ENCODE results near the gene WDR18. TPM values are rescaled to one million over a fixed set of nuclear protein-coding genes. Genes with fewer than 3 reads are reported as not detected.

The WDR18 gene
- total RNA-seq, 1 donor from 2014 or later: 60.0 TPM

DNA sequence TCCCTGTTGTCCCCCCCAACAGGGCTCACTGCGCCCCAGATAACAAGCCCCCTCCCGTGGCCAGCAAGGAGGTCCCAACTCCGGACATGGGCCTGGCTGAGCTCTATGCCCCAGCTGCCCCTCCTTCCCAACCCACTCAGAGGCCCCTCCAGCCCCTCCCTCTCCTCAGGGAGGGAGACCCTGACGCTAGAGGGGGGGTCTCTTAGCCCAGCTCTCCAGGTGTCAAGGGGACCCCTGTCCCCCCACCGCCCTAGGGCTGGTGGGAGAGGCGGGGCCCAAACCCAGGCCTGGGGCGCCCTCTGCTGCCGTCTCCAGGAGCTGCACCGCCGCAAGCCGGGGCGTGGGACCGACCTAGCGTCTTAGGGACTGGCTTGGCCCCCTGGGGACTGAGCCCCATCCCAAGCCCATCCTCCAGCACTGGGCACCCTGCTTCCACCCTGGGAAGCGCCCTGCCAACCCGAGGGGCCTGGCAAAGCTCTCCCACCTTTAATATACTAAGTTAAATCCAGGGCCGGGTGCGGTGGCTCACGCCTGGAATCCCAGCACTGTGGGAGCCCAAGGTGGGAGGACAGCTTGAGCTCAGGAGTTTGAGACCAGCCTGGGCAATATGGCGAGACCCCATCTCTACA, 17.5 kb downstream of the WDR18 start:
- H3K27me3 Mint-ChIP-seq (ENCODE audit: low read depth, unreplicated experiment): peaks cover 24% of the 10 kb centered on the region
- FAIRE-seq: no peak
- no peak for DNase-seq (ENCODE audit: low read depth)
- TF ChIP-seq EZH2 (IDR thresholded peaks at IDR 0.05; ENCODE audit: insufficient read depth, low read length) (no peak), CTCF (IDR thresholded peaks at IDR 0.05; ENCODE audit: insufficient read depth, low read depth, low read length) (peak; percentile 41)
- Histone ChIP-seq H3K4me3 (ENCODE audit: insufficient read depth, low read depth, low read length) (no peak overlapping the region), H2AFZ (ENCODE audit: low read depth, low read length) (no peak overlapping the region), H3K4me2 (ENCODE audit: low read length) (no peak overlapping the region), H4K20me1 (ENCODE audit: insufficient read depth, low read length) (peaks cover 10% of the 10 kb centered on the region), H3K36me3 (ENCODE audit: insufficient read depth, low read length) (no peaks in the 10 kb centered on the region), H3K4me1 (ENCODE audit: insufficient read depth, low read length) (no peaks in the 10 kb centered on the region), H3K79me2 (ENCODE audit: insufficient read depth, low read length) (no peaks in the 10 kb centered on the region), H3K27me3 (ENCODE audit: insufficient read depth, low read length) (peaks cover 30% of the 10 kb centered on the region), H3K9me3 (ENCODE audit: insufficient read depth, low read depth, low read length) (no peaks in the 10 kb centered on the region), H3K9ac (ENCODE audit: low read length) (no peak overlapping the region), H3K27ac (ENCODE audit: low read depth, low read length) (no peak overlapping the region)
- no peak overlapping the region for H3K27ac Mint-ChIP-seq (ENCODE audit: unreplicated experiment)
- H3K4me1 Mint-ChIP-seq (ENCODE audit: low read depth, unreplicated experiment): no peaks in the 10 kb centered on the region
- peaks cover under 1% of the 10 kb centered on the region for H3K36me3 Mint-ChIP-seq (ENCODE audit: low read depth, unreplicated experiment)
- H3K9me3 Mint-ChIP-seq (ENCODE audit: unreplicated experiment): no peaks in the 10 kb centered on the region
- H3K4me3 Mint-ChIP-seq (ENCODE audit: unreplicated experiment): no peak overlapping the region

GRCh38 chr19:1002600-1002999, 18.5 kb downstream of the WDR18 start:
- Mint-ChIP-seq H3K27me3 (ENCODE audit: low read depth, unreplicated experiment) (peaks cover 23% of the 10 kb centered on the region), H3K4me1 (ENCODE audit: low read depth, unreplicated experiment) (no peaks in the 10 kb centered on the region), H3K9me3 (ENCODE audit: unreplicated experiment) (no peaks in the 10 kb centered on the region), H3K4me3 (ENCODE audit: unreplicated experiment) (peak overlapping the region; percentile 16), H3K27ac (ENCODE audit: unreplicated experiment) (no peak overlapping the region), H3K36me3 (ENCODE audit: low read depth, unreplicated experiment) (no peaks in the 10 kb centered on the region)
- FAIRE-seq (no peak), DNase-seq (ENCODE audit: low read depth) (no peak)
- H3K9me3 ChIP-seq (ENCODE audit: insufficient read depth, low read depth, low read length): no peaks in the 10 kb centered on the region
- H3K4me3 ChIP-seq (ENCODE audit: insufficient read depth, low read depth, low read length): no peak overlapping the region
- TF ChIP-seq CTCF (IDR thresholded peaks at IDR 0.05; ENCODE audit: insufficient read depth, low read depth, low read length) (no peak), EZH2 (IDR thresholded peaks at IDR 0.05; ENCODE audit: insufficient read depth, low read length) (no peak)
- H4K20me1 ChIP-seq (ENCODE audit: insufficient read depth, low read length): peaks cover 14% of the 10 kb centered on the region
- H3K27ac ChIP-seq (ENCODE audit: low read depth, low read length): no peak overlapping the region
- H3K9ac ChIP-seq (ENCODE audit: low read length): no peak overlapping the region
- no peaks in the 10 kb centered on the region for H3K4me1 ChIP-seq (ENCODE audit: insufficient read depth, low read length)
- no peak overlapping the region for H2AFZ ChIP-seq (ENCODE audit: low read depth, low read length)
- peaks cover 26% of the 10 kb centered on the region for H3K27me3 ChIP-seq (ENCODE audit: insufficient read depth, low read length)
- no peak overlapping the region for H3K4me2 ChIP-seq (ENCODE audit: low read length)
- no peaks in the 10 kb centered on the region for H3K36me3 ChIP-seq (ENCODE audit: insufficient read depth, low read length)
- H3K79me2 ChIP-seq (ENCODE audit: insufficient read depth, low read length): no peaks in the 10 kb centered on the region

DNA sequence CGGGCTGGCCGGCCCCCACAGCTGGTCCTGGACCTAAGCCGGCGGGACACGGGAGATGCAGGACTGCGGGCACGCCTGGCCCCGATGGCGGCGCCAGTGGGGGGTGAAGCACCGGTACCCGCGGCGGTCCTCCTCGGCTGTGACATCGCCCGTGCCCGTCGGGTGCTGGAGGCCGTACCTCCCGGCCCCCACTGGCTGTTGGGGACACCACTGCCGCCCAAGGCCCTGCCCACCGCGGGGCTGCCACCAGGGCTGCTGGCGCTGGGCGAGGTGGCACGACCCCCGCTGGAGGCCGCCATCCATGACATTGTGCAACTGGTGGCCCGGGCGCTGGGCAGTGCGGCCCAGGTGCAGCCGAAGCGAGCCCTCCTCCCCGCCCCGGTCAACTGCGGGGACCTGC, 19.1 kb downstream of the WDR18 start:
- Histone ChIP-seq H3K9me3 (ENCODE audit: insufficient read depth, low read depth, low read length) (no peaks in the 10 kb centered on the region), H3K27ac (ENCODE audit: low read depth, low read length) (no peak overlapping the region), H2AFZ (ENCODE audit: low read depth, low read length) (no peak overlapping the region), H3K79me2 (ENCODE audit: insufficient read depth, low read length) (no peaks in the 10 kb centered on the region), H3K27me3 (ENCODE audit: insufficient read depth, low read length) (peaks cover 20% of the 10 kb centered on the region), H3K36me3 (ENCODE audit: insufficient read depth, low read length) (no peaks in the 10 kb centered on the region), H4K20me1 (ENCODE audit: insufficient read depth, low read length) (peaks cover 10% of the 10 kb centered on the region), H3K9ac (ENCODE audit: low read length) (no peak overlapping the region), H3K4me1 (ENCODE audit: insufficient read depth, low read length) (no peaks in the 10 kb centered on the region), H3K4me2 (ENCODE audit: low read length) (no peak overlapping the region), H3K4me3 (ENCODE audit: insufficient read depth, low read depth, low read length) (no peak overlapping the region)
- Mint-ChIP-seq H3K27me3 (ENCODE audit: low read depth, unreplicated experiment) (peaks cover 17% of the 10 kb centered on the region), H3K4me3 (ENCODE audit: unreplicated experiment) (no peak overlapping the region), H3K9me3 (ENCODE audit: unreplicated experiment) (no peaks in the 10 kb centered on the region), H3K27ac (ENCODE audit: unreplicated experiment) (no peak overlapping the region), H3K36me3 (ENCODE audit: low read depth, unreplicated experiment) (no peaks in the 10 kb centered on the region), H3K4me1 (ENCODE audit: low read depth, unreplicated experiment) (no peaks in the 10 kb centered on the region)
- DNase-seq (ENCODE audit: low read depth): no peak
- no peak for FAIRE-seq
- no peak for TF ChIP-seq EZH2 (IDR thresholded peaks at IDR 0.05; ENCODE audit: insufficient read depth, low read length)
- no peak for TF ChIP-seq CTCF (IDR thresholded peaks at IDR 0.05; ENCODE audit: insufficient read depth, low read depth, low read length)
